ENCODE data around the gene FLNC.
A peak's percentile ranks its signal among the peaks of the same experiment; 100 is the strongest.

The FLNC gene

GRCh38 chr7:128881458-128882125 is 51.4 kb downstream of the FLNC start:
- no peak for DNase-seq

DNA sequence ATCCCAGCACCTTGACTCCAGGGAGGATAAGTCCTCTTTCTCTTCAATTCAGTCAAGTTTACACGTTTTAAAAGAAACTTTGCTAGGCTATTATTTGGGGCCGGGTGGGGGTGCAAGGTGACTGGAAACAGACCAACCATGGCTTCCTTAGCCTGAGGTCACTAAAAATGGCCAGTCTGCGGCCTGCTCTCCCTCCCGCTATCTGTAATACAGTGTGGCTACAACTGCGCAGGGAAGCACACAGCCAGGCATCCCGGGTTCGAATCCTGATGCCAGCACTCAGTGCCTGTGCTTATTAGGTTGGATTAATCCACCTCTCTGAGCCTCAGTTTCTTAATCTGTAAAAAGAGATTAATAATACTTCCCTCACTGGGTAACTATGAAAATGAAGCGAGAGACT is 51.9 kb downstream of the FLNC start:
- no peak for DNase-seq

GRCh38 chr7:128883622-128884448 is 53.6 kb downstream of the FLNC start:
- DNase-seq, result peak; percentile 85

DNA sequence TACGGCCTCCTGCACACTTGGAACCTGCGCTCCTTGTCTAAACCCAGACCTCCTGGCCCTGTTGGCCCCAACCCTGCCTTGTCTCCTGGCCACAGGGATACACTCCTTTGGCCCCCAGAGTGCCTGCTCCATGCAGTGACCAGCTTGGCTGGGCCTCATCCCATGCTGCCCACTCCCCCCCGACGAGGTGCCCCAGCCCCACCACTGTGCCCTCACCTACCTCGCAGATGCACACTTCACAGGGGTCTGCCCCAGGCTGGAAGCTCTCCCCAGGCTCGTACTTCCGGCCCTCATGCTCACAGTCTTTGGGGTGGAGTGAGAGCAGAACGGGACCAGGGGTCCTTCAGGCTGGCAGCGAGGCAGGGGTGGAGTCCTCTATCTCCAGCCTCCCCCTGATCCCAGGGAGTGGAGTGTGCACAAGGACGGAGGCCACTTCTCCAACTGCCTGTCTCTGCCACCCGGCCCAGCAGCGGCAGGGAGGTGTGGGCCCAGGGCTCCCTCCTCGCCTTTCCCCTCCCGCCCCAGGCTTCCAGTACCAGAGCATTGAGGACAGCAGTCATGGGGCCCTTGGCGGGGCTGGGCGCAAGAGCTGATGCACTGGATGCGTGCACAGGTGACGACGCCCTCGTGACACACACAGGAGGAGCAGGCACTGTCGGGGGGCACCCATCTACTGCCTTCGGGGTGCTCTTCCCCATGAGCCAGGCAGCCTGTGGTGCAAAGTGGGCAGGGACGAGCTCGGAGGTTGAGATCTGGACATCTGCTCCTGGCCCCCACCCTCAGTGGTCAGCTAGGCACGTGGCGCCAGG is 54.6 kb downstream of the FLNC start:
- no peak for DNase-seq

DNA sequence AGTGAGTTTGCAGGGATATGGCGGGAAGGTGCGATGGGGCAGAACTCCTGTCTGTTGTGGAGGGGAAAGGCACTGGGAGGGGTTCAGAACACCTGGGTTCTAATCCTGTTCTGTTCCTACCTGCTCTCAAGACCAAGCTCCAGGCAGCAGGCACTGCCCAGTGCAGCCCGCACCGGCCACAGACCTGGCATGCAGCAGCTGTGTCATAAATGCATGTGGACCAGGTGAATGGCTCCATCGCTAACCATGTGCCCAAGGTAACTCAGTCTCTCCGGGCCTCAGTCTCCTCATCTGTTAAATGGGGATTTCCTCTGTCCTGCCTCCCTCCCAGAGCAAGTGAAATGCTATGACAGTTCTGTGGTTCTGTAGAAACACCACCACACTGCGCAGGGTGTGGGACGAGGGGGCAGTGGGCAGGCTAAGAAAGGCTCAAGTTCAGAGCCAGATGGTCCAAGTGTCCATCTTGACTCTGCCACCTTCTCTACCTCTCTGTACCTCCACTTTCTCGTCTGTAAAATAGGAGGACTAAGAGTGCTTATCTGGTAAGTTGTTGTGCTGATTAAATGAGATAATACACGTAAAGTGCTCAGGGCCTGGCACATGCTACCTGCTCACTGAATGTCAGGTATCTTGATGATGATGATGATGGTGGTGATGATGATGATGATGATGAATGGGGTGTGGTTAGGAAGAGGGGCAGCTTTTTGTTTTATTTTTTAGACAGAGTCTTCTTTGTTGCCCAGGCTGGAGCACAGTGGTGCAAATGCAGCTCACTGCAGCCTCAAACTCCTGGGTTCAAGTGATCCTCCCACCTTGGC is 55.4 kb downstream of the FLNC start:
- DNase-seq, result no peak

DNA sequence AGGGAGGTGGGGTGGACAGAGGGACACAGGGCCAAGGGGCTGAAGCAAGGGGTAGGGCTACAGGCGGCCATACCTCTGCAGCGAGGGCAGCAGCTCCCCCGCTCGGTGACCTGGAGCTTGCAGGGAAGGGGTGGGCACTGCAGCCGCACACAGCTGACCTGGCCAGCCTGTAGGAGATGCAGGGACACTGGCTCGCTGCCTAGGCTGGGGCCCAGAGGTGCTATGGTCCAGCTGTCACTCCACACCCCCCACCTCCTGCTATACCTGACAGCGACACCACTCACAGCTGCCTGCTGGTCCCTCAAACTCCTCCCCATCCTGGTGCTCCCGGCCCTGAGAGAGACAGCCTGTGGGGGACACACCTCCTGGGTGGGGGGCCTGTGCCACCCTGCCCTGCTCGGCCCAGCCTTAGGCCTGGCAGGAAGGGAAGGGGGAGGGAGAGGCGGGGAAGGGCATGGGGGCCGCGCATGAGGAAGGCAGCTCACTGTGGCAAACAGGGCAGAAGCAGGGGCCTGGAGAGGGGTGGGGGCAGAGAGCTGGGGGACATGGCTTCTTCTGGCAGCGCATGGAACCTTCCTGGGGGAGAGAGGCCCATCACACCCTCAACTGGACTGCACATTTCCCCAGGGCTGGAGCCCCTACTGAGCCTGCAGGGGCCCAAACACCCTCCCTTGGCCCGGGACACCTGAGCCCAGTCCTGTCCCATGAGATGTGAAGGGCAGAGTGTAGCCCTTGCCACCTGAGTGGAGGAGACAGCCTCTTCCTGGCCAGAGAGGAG is 56.4 kb downstream of the FLNC start:
- DNase-seq, result no peak

GRCh38 chr7:128887169-128888038 is 57.2 kb downstream of the FLNC start:
- DNase-seq, result no peak

DNA sequence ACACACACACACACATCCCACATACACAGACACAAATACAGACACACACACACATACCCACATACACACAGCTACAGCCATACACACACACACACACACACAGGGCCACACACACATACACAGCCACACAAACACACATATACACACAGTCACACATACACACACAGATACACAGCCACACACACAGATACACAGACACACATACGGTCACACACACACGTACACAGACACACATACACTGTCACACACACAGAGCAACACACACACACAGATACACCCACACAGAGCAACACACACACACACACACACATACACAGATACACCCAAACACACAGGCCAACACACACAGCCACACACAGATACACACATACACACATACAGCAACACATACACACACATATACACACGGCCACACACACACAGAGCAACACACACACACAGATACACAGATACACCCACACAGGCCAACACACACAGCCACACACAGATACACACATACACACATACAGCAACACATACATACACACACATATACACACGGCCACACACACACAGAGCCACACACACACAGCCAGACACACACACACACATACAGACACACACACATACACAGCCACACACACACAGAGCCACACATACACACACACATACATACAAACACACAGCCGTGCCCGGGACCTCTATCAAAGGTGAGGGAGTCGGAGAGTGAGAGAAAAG is 58.0 kb downstream of the FLNC start:
- DNase-seq, result no peak

- DNase-seq, result no peak
These were observed 58.5 kb downstream of the FLNC start for GRCh38 chr7:128888756-128889095.

GRCh38 chr7:128889121-128889520 is 58.9 kb downstream of the FLNC start:
- no peak for DNase-seq

DNA sequence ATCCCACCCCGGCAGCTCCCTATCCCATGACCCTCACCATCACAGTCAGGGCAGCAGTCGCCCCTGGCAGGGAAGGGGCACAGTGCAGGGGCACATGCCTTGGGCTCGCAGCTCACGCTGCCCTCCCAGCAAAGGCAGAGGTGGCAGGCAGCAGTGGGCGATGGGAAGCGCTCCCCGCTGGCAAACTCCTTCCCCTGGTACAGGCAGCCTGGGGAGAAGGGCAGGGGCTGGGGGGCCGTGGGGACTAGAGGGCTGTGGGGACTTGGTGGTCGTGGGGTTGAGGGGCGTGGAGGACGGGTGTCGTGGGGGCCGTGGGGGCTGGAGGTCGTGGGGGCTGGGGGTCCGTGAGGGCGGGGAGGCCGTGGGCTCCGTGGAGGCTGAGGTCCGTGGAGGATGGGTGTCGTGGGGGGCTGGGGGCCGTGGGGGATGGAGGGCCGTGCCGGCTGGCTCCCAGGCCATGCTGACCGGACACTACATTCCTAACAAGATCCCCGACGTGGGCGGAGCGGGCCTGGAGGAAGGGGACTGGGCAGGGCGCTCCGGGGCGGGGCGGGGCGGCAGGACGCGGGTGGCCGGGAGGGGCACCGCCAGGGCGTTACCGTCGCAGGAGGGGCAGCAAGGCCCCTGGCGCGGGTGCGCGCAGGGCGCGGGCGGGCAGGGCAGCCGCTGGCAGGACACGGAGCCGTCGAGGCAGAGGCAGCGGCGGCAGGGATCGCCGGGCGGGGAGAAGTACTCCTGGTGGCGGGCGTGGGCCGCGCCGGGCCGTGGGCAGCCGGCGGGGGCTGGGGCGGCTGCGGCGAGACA is 60.3 kb downstream of the FLNC start:
- no peak for DNase-seq

DNA sequence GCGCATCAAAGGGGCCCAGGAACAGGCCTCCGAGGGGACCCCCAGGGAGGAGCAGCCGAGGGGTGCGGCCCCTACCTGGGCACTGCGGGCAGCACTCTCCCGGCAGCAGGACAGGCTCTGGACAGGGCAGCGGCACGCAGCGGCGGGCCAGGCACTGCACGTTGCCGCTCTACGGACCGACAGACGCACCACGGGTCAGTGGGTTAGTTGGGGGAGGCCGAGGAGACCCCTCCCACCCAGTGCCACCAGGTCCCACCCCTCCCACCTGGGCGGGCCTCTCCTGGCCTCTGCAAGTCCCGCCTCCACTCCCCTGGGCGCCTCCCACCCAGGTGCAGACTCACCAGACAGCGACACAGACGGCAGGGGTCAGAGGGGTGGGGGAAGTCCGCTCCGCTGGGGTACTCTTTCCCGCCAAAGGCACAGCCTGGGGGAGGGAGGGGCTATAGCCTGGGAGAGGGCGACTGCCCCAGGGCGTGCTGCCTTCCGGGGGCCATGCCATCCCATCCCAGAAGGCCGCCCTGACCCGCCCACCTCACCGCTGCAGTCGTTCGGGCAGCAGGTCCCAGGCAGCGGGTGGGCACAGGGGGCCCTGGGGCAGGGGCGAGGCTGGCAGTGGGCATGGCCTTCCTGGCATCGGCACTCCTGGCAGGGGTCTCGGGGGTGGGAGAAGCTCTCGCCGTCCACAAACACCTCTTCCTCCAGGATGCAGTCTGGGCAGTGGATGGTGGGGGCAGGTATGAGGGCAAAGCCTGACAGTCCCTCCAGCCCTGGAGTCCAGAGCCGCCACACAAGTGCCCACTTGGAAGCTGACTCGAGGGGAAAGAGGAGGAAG is 61.1 kb downstream of the FLNC start:
- DNase-seq, result no peak

- no peak for DNase-seq
These were observed 61.7 kb downstream of the FLNC start for GRCh38 chr7:128891942-128892269.

GRCh38 chr7:128892521-128893250 is 62.5 kb downstream of the FLNC start:
- no peak for DNase-seq

- no peak for DNase-seq
These were observed 63.3 kb downstream of the FLNC start for GRCh38 chr7:128893251-128894100.

DNA sequence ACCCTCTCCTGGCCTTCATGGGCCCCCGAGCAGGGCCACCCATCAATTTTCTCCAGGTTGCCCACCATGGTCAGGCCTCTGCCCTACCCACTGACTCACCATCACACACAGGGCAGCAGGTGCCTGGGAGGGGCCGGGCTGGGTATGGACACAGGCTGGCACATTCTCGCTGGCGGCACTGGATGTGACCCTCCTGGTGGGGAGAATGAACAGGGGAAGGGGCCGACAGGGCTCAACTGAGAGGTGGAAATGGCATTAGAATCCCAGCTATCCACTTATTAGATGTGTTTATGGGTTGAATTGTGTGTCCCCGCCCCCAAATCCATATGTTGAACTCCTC is 63.9 kb downstream of the FLNC start:
- no peak for DNase-seq

- DNase-seq, result no peak
These were observed 65.1 kb downstream of the FLNC start for GRCh38 chr7:128895320-128895719.
